Urinary bladder (tissue), 4 donors: ENCODE measurements around the gene CRADD. TPM values are rescaled to one million over a fixed set of nuclear protein-coding genes. Genes with fewer than 3 reads are reported as not detected.
"Not testable (repeated sequence)": the region's sequence is repeated elsewhere in the genome, so short reads cannot be mapped to it uniquely, and the experiment has no call there.

ENCODE experiments used
- DNase-seq: peaks from one replicate; pipeline ENCODE4 v3.0.0-alpha.2; 2015; ENCODE audit errors: extremely low spot score
- H3K27ac ChIP-seq: one replicate; pipeline ENCODE4 v1.5.1; 2013; ENCODE audit warnings: low read depth, mild to moderate bottlenecking, moderate library complexity
- H3K36me3 ChIP-seq: one replicate; pipeline ENCODE4 v1.6.1; 2013; ENCODE audit warnings: mild to moderate bottlenecking, moderate library complexity; ENCODE audit not compliant: insufficient read depth
- H3K4me1 ChIP-seq: one replicate; pipeline ENCODE4 v1.6.1; 2013; ENCODE audit warnings: mild to moderate bottlenecking, moderate library complexity; ENCODE audit not compliant: insufficient read depth
- H3K4me3 ChIP-seq: one replicate; pipeline ENCODE4 v1.5.1; 2013; ENCODE audit warnings: low read depth, low read length
- WGBS: extraction: QIAGEN DNeasy Blood & Tissue Kit; methylation state at CpG from one replicate; pipeline ENCODE4 v1.1.7; 2013; 5-methylcytosine and 5-hydroxymethylcytosine counted together
- polyA plus RNA-seq: library from polyadenylated mRNA; stranded (reverse); fragments of 200-250 nt; gene quantifications from one replicate; pipeline ENCODE4 v1.2.3, GENCODE V29; 2013
- total RNA-seq: library from RNA; depleted of rRNA; stranded (reverse); fragments of >200 nt; gene quantifications from one replicate; pipeline ENCODE4 v1.2.3, GENCODE V29; 2014
- donor health status: healthy with polysubstance abuse.
- donor health status: healthy.

CRADD gene
- total and polyA plus RNA-seq, 2 donors = 22.7 to 29.6 TPM

DNA sequence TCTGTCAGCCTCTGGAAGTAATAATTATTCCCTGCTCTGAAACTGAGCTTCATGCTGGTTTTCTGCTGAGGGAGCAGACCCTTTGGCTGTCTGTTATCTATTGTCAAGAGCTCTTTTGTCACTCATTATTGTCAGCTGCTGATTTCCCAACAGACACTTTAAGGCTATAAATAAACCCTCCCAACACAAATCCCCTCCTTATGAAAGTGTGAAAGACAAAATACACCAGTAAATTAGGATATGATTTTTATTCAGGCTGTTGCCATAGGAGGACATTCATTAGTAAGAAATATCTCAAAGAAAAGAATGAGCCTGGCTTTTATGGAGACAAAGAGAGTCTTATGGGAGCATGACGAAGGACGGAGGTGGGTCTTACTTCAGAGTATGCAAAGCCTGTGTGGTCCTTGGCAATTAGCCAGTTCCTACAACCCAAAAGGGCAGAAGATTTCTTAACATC is 180.8 kb downstream of the CRADD start:
- H3K27ac ChIP-seq = no peak overlapping the region
- 93% methylated on average over 2 of the region's 2 CpGs for WGBS
- H3K4me3 ChIP-seq = no peak overlapping the region
- no peaks in the 10 kb centered on the region for H3K36me3 ChIP-seq
- no peaks in the 10 kb centered on the region for H3K4me1 ChIP-seq
- DNase-seq = no peak

- DNase-seq = no peak
- WGBS = 56% methylated on average over 7 of the region's 7 CpGs
- no peak overlapping the region for H3K27ac ChIP-seq
Measured at GRCh38 chr12:93860668-93861373, 183.6 kb downstream of the CRADD start.

GRCh38 chr12:93862424-93862823 is 185.2 kb downstream of the CRADD start:
- Histone ChIP-seq H3K4me3 (no peak overlapping the region), H3K36me3 (no peaks in the 10 kb centered on the region), H3K27ac (no peak overlapping the region), H3K4me1 (no peaks in the 10 kb centered on the region)
- 96% methylated on average over 1 of the region's 1 CpG for WGBS
- no peak for DNase-seq

More at GRCh38 chr12:93860668-93861373, 183.6 kb downstream of the CRADD start:
- Histone ChIP-seq H3K36me3 (no peaks in the 10 kb centered on the region), H3K4me3 (no peak overlapping the region), H3K4me1 (no peaks in the 10 kb centered on the region)

DNA sequence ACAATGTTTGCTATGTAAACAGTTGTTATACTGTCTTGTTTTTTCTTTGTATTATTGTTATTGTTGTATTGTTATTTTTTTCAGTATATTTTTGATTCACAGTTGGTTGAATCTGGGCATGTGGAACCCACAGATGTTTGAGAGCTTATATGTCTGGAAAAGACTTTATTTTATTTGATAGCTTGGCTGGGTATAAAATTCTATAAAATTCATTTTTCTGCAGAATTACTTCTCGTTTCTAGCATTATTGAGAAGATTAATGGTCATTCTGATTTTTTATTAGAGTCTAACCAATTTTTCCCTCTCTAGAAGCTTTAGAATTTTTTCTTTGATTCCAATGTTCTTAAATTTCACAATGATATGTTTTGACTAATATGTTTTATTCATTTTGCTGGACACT is 188.6 kb downstream of the CRADD start:
- no peaks in the 10 kb centered on the region for H3K4me1 ChIP-seq
- DNase-seq = no peak
- no peak overlapping the region for H3K4me3 ChIP-seq
- WGBS = 92% methylated on average over 1 of the region's 1 CpG
- H3K27ac ChIP-seq = no peak overlapping the region
- no peaks in the 10 kb centered on the region for H3K36me3 ChIP-seq

GRCh38 chr12:93868771-93869170 is 191.6 kb downstream of the CRADD start:
- H3K27ac ChIP-seq = no peak overlapping the region
- no peak overlapping the region for H3K4me3 ChIP-seq
- H3K36me3 ChIP-seq = no peaks in the 10 kb centered on the region
- H3K4me1 ChIP-seq = no peaks in the 10 kb centered on the region
- DNase-seq = no peak

- WGBS = 81% methylated on average over 7 of the region's 7 CpGs
- no peaks in the 10 kb centered on the region for H3K4me1 ChIP-seq
- DNase-seq = no peak
- H3K36me3 ChIP-seq = no peaks in the 10 kb centered on the region
- H3K27ac ChIP-seq = no peak overlapping the region
- no peak overlapping the region for H3K4me3 ChIP-seq
Measured at GRCh38 chr12:93870020-93870795, 193.0 kb downstream of the CRADD start.

- H3K4me3 ChIP-seq, H3K36me3 ChIP-seq, H3K27ac ChIP-seq, H3K4me1 ChIP-seq, DNase-seq: not testable (repeated sequence)
- WGBS = 78% methylated on average over 1 of the region's 1 CpG
Measured at GRCh38 chr12:93871566-93871965, 194.4 kb downstream of the CRADD start.

- 87% methylated on average over 5 of the region's 5 CpGs for WGBS
- Histone ChIP-seq H3K4me1 (no peaks in the 10 kb centered on the region), H3K27ac (no peak overlapping the region), H3K4me3 (no peak overlapping the region), H3K36me3 (no peaks in the 10 kb centered on the region)
- no peak for DNase-seq
Measured at GRCh38 chr12:93873561-93873960, 196.4 kb downstream of the CRADD start.

DNA sequence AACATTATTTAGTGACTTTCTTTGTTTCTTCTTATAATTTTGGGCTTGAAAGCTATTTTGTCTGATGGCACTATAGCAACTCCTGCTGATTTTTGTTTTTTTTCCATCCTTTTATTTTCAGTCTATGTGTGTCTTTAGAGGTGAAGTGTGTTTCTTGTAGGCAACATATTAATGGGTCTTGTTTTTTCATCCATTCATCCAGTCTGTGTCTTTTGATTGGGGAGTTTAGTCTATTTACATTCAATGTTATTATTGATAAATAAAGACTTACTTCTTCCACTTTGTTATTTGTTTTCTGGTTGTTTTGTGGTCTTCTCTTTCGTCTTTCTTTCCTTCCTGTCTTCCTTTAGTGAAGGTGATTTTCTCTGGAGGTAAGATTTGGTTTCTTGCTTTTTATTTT is 198.0 kb downstream of the CRADD start:
- no peak overlapping the region for H3K4me3 ChIP-seq
- WGBS = 84% methylated on average over 1 of the region's 1 CpG

DNA sequence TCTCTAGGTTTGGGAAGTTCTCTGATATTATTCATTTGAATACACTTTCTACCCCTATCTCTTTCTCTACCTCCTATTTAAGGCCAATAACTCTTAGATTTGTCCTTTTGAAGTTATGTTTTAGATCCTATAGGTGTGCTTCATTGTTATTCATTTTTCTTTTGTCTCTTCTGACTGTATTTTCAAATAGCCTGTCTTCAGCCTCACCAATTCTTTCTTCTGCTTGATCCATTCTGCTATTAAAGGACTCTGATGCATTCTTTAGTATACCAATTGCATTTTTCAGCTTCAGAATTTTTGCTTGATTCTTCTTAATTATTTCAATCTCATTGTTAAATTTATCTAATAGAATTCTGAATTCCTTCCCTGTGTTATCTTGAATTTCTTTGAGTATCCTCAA is 199.2 kb downstream of the CRADD start:
- no peak for DNase-seq
- Histone ChIP-seq H3K4me3 (no peak overlapping the region), H3K4me1 (no peaks in the 10 kb centered on the region), H3K27ac (no peak overlapping the region), H3K36me3 (no peaks in the 10 kb centered on the region)

More for the DNA sequence above, 198.0 kb downstream of the CRADD start:
- Histone ChIP-seq H3K4me1 (no peaks in the 10 kb centered on the region), H3K36me3 (no peaks in the 10 kb centered on the region), H3K27ac (no peak overlapping the region)
- no peak for DNase-seq

DNA sequence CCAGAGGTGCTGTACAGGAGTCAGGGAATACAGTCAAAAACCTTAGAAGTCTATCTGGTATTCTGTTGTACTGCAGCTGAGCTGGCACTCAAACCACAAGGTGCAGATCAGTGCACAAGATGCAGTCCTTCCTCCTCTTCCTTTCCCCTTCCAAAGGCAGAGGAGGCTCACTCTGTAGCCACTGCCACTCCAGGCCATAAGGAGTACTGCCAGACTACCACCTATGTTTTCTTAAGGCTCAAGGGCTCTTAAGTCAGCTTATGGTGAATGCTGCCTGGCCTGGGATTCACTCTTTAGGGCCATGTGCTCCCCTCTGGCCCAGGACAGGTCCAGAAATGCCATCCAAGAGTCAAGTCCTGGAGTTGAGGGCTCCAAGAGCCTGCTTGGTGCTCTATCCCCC is 200.3 kb downstream of the CRADD start:
- H3K36me3 ChIP-seq = no peaks in the 10 kb centered on the region
- H3K4me3 ChIP-seq = no peak overlapping the region
- no peak overlapping the region for H3K27ac ChIP-seq
- no peaks in the 10 kb centered on the region for H3K4me1 ChIP-seq
- DNase-seq = no peak

DNA sequence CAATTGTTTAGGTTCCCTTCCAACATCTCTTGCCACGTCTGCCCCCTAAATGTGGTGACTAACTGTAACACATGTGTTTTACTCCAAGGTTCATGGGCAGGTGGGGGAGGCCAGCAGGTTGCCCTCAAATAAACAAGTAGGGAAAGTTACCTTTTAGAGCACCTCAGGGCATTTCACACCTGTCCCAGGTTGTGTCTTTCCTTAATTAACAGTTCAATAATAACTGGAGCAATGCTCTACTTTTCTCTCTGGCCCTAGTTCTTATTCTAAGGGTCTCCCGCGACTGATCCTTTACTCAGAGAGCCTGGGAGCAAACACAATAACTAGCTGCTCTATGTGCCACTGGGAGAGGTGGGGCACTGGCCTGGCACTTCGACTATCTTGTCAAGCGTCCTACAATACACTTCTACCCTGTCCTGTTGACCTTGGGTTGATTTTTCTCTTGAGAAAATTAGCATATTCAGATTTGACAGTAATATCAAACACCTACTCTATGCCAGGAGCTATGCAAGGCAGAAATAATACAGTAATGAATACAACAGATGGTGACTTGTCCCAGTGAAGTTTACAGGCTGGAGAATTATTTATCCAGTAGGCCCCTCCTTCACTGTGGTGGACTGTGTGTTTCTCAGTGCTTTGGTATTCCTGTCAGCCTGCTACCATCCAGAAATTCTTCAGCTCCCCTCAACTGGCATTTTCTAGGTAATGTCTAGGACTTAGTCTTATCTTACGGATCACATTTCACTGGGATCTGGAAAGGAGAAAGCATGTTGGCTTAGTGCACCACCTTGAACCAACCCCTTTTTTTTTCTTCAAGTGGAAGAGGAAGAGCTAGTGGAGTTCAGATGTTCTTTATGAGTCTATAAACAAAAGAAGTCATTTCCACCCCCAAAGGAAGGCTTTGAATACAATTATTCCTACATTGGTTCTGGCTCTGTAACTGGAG is 202.6 kb downstream of the CRADD start:
- H3K36me3 ChIP-seq = no peaks in the 10 kb centered on the region
- no peak for DNase-seq
- no peak overlapping the region for H3K4me3 ChIP-seq
- no peaks in the 10 kb centered on the region for H3K4me1 ChIP-seq
- no peak overlapping the region for H3K27ac ChIP-seq
- WGBS = 75% methylated on average over 6 of the region's 6 CpGs

DNA sequence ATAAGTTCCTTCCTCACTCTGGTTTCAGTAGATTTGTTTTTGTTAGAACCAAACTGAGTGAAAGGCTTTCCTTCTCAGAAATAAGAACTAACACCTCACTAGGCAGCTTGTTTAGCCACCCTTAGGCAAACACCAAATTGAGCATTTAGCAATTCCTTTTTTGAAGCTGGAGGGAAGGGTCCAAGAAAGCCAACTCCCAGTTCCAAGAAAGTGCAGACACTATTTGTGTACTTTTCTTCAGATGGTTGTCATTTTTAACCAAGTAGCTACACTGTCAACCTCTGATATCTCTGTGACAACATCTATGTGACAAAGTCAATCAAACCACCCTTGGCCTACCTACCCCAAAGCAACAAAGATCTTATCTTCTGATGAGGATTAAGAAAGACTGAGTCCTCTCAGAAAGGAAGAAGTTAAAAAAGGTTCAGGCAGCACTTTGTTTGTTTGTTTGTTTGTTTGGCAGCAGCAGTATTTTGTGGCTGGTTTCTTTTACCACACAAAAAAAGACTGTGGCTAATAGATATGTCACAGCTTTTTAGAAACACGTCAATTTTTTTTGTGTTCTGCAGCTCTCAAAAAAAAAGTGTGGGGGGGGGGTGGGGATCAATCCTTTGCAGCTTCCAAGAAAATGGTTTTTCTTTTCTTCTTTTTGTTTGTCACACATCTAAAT is 203.8 kb downstream of the CRADD start:
- Histone ChIP-seq H3K4me3 (no peak overlapping the region), H3K27ac (no peak overlapping the region), H3K36me3 (no peaks in the 10 kb centered on the region), H3K4me1 (no peaks in the 10 kb centered on the region)
- 76% methylated on average over 1 of the region's 1 CpG for WGBS
- no peak for DNase-seq
